SU-DHL-6 (cell line): Measurements from ENCODE around the gene COA8.
"Not testable (repeated sequence)": the region's sequence is repeated elsewhere in the genome, so short reads cannot be mapped to it uniquely, and the experiment has no call there.

ENCODE experiments used
- EZH2phosphoT487 ChIP-seq: fragments of 200-600 bp; sonication (generic), shearing (Covaris generic); conservative IDR thresholded peaks from 2 replicates; pipeline ENCODE4 v1.6.1; 2018; ENCODE audit warnings: mild to moderate bottlenecking, antibody characterized with exemption, low read length, moderate library complexity, mixed read lengths
- TF ChIP-seq, protein P1 (sequence below): fragments of 200-600 bp; sonication (generic); IDR thresholded peaks from one replicate; pipeline ENCODE4 v1.5.1; 2017; ENCODE audit warnings: antibody characterized with exemption, mild to moderate bottlenecking, low read length, moderate library complexity; ENCODE audit not compliant: insufficient read depth, poor library complexity, severe bottlenecking

DNA sequence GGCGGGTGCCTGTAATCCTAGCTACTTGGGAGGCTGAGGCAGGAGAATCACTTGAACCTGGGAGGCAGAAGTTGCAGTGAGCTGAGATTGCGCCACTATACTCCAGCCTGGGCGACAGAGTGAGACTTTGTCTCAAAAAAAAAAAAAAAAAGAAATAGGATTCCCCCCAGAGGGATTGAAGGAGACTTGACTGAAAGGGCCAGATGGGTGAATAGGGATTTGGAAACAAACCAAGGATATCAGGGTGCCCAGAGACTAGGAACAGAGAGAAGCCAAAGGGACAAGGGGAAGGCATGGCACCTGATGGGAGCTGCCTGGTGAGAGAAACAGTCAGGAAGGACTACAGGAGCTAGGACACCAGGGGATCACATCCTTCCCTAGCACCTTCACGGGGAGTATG is 46.3 kb downstream of the COA8 start:
- TF ChIP-seq, protein P1, sequence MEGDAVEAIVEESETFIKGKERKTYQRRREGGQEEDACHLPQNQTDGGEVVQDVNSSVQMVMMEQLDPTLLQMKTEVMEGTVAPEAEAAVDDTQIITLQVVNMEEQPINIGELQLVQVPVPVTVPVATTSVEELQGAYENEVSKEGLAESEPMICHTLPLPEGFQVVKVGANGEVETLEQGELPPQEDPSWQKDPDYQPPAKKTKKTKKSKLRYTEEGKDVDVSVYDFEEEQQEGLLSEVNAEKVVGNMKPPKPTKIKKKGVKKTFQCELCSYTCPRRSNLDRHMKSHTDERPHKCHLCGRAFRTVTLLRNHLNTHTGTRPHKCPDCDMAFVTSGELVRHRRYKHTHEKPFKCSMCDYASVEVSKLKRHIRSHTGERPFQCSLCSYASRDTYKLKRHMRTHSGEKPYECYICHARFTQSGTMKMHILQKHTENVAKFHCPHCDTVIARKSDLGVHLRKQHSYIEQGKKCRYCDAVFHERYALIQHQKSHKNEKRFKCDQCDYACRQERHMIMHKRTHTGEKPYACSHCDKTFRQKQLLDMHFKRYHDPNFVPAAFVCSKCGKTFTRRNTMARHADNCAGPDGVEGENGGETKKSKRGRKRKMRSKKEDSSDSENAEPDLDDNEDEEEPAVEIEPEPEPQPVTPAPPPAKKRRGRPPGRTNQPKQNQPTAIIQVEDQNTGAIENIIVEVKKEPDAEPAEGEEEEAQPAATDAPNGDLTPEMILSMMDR: not testable (repeated sequence)
- not testable (repeated sequence) for TF ChIP-seq EZH2phosphoT487
